GM19455 (cell line): ENCODE data around the gene PEX7.
"Not testable (repeated sequence)": the region's sequence is repeated elsewhere in the genome, so short reads cannot be mapped to it uniquely, and the experiment has no call there.

Source experiments
- ATAC-seq: cut with Tn5 transposase; IDR thresholded peaks from one replicate; pipeline ENCODE4 v1.9.1; 2021; ENCODE audit not compliant: unreplicated experiment

Gene PEX7

GRCh38 chr6:136790411-136791295 lies 31.7 kb upstream of the PEX7 start:
- ATAC-seq: no peak

GRCh38 chr6:136791296-136792094 lies 30.9 kb upstream of the PEX7 start:
- peak; percentile 37 for ATAC-seq

GRCh38 chr6:136792095-136792409 lies 30.3 kb upstream of the PEX7 start:
- no peak for ATAC-seq

- ATAC-seq: peak; percentile 68
Measured at GRCh38 chr6:136792410-136793262, 29.8 kb upstream of the PEX7 start, which contains the start of gene MAP3K5. TSS of gene MAP3K5 (minus strand) at chr6:136792477. CDS start at chr6:136792157, 320 bp downstream.

GRCh38 chr6:136793363-136793762 lies 29.0 kb upstream of the PEX7 start:
- ATAC-seq: no peak

GRCh38 chr6:136795386-136795785 lies 27.0 kb upstream of the PEX7 start:
- no peak for ATAC-seq

- no peak for ATAC-seq
Measured at GRCh38 chr6:136795996-136796395, 26.4 kb upstream of the PEX7 start.

GRCh38 chr6:136798044-136798443 lies 24.3 kb upstream of the PEX7 start:
- ATAC-seq: no peak

- no peak for ATAC-seq
Measured at GRCh38 chr6:136801581-136801980, 20.8 kb upstream of the PEX7 start.

- no peak for ATAC-seq
Measured at GRCh38 chr6:136803608-136804007, 18.8 kb upstream of the PEX7 start.

- no peak for ATAC-seq
Measured at GRCh38 chr6:136809091-136809860, 13.1 kb upstream of the PEX7 start.

- ATAC-seq: no peak
Measured at GRCh38 chr6:136811272-136811671, 11.1 kb upstream of the PEX7 start.

- no peak for ATAC-seq
Measured at GRCh38 chr6:136812174-136812573, 10.2 kb upstream of the PEX7 start.

GRCh38 chr6:136815608-136816007 lies 6.8 kb upstream of the PEX7 start:
- ATAC-seq: not testable (repeated sequence)

- ATAC-seq: no peak
Measured at GRCh38 chr6:136816656-136817055, 5.7 kb upstream of the PEX7 start.

- no peak for ATAC-seq
Measured at GRCh38 chr6:136820561-136820960, 1.8 kb upstream of the PEX7 start.

GRCh38 chr6:136822046-136822375 lies 381 bp upstream of the PEX7 start:
- peak; percentile 5 for ATAC-seq

GRCh38 chr6:136823128-136823660 lies 802 bp downstream of the PEX7 start:
- ATAC-seq: no peak

GRCh38 chr6:136826216-136826615 lies 3.8 kb downstream of the PEX7 start:
- ATAC-seq: no peak

- no peak for ATAC-seq
Measured at GRCh38 chr6:136831873-136832562, 9.6 kb downstream of the PEX7 start.
